Psoas muscle (tissue), 8 donors: ENCODE measurements around the gene SLC24A3. TPM values are rescaled to one million over a fixed set of nuclear protein-coding genes. Genes with fewer than 3 reads are reported as not detected.
A peak's percentile ranks its signal among the peaks of the same experiment; 100 is the strongest.

ENCODE experiments used
- ATAC-seq, 4 donors: fragments of 200-7000 bp; cut with Tn5 transposase; one replicate each; pipeline ENCODE4 v1.9.1; 2020; ENCODE audit warnings: moderate library complexity in 3 of 4, mild to moderate bottlenecking in 2 of 4
- DNase-seq, 2 donors: peaks; one replicate each; pipeline ENCODE4 v3.0.0-alpha.2; 2020
- H3K27ac ChIP-seq: fragments of 200-600 bp; one replicate; pipeline ENCODE4 v1.8.0; 2022
- H3K27me3 ChIP-seq, 3 donors: fragments of 200-600 bp in 1 of 3; one replicate each; pipeline versions ENCODE4 v1.6.1 to v1.8.0; 2013 to 2022; ENCODE audit warnings: low read length in 2 of 3, mild to moderate bottlenecking in 2 of 3, moderate library complexity in 1 of 3; ENCODE audit not compliant: insufficient read depth in 3 of 3
- H3K36me3 ChIP-seq, 2 donors: fragments of 200-600 bp in 1 of 2; one replicate each; pipeline versions ENCODE4 v1.6.1 to v1.8.0; 2013 to 2022; ENCODE audit warnings: low read depth in 1 of 2, mild to moderate bottlenecking in 1 of 2, moderate library complexity in 1 of 2; ENCODE audit not compliant: insufficient read depth in 1 of 2
- H3K4me1 ChIP-seq: fragments of 200-600 bp; one replicate; pipeline ENCODE4 v1.8.0; 2022
- H3K4me3 ChIP-seq: fragments of 200-600 bp; one replicate; pipeline ENCODE4 v1.8.0; 2022; ENCODE audit warnings: mild to moderate bottlenecking
- H3K9me3 ChIP-seq: fragments of 200-600 bp; one replicate; pipeline ENCODE4 v1.8.0; 2022
- CTCF ChIP-seq: fragments of 200-600 bp; IDR thresholded peaks from one replicate; pipeline ENCODE4 v1.8.0; 2022; ENCODE audit warnings: antibody characterized with exemption
- WGBS, 3 donors: extraction: QIAGEN DNeasy Blood & Tissue Kit; methylation state at CpG; one replicate each; pipeline versions ENCODE4 v1.1.6 to v1.1.7; 2013; 5-methylcytosine and 5-hydroxymethylcytosine counted together
- intact Hi-C, 2 donors: fragments of 100-400 bp; cut with DNase I; formaldehyde crosslinking; loops; one replicate each; pipeline versions ENCODE4 v1.11.0 to v1.14.2; 2022
- polyA plus RNA-seq, 3 donors: library from polyadenylated mRNA; stranded (reverse); fragments of 200-250 nt; gene quantifications; one replicate each; pipeline ENCODE4 v1.2.3, GENCODE V29; 2013
- total RNA-seq, 4 donors: library from RNA; stranded (reverse); fragmentation: NEBNext Ultra II Directional in 2 of 4; extraction: Animal tissue kit (Norgen Biotek cat#: 25700) in 2 of 4; gene quantifications; one replicate each; pipeline versions ENCODE4 v1.2.1 to v1.2.4, GENCODE V29; 2021 to 2023
- donor health status: healthy with polysubstance abuse.
- donor health status: DM: no; HTN: no; CAD: no; lungs with moderate emphysema.
- donor health status: Bipolar disorder and iron deficiency.
- donor health status: healthy.
- donor health status: DM: yes; HTN: yes; CAD: no.
- donor health status: DM: no; HTN: no; CAD: no.
- donor health status: DM: no; HTN: no; CAD: no.
- donor health status: DM: yes; HTN: yes; CAD: no.

Gene SLC24A3
- total and polyA plus RNA-seq, 7 donors = 3.0 to 24.4 (median 8.2) TPM

GRCh38 chr20:19433371-19434350 is 221.2 kb downstream of the SLC24A3 start:
- no peak overlapping the region for H3K27ac ChIP-seq
- DNase-seq (no peak), ATAC-seq (no peak)
- intact Hi-C loops = loop anchor here in 1 of 2 donors (5.0 kb wide), 1 partner anchor 81 kb away; no protein-coding TSS in a partner anchor
- H3K9me3 ChIP-seq = no peaks in the 10 kb centered on the region
- H3K27me3 ChIP-seq = no peaks in the 10 kb centered on the region
- no peak overlapping the region for H3K4me3 ChIP-seq
- 80 to 93% (median 90%) methylated on average over 10 of the region's 10 CpGs for WGBS, 3 donors
- TF ChIP-seq CTCF = no peak
- H3K4me1 ChIP-seq = peaks cover 19% of the 10 kb centered on the region
- no peaks in the 10 kb centered on the region for H3K36me3 ChIP-seq

GRCh38 chr20:19435316-19435715 is 222.9 kb downstream of the SLC24A3 start:
- peak overlapping the region; percentile 73 for H3K27ac ChIP-seq
- H3K9me3 ChIP-seq = no peaks in the 10 kb centered on the region
- peaks cover 19% of the 10 kb centered on the region for H3K4me1 ChIP-seq
- WGBS, 3 donors = 51 to 60% (median 56%) methylated on average over 3 of the region's 3 CpGs
- no peaks in the 10 kb centered on the region for H3K36me3 ChIP-seq
- ATAC-seq (peak in 3 of 4 donors; percentile 16 to 46 (median 40)), DNase-seq (no peak)
- H3K27me3 ChIP-seq = no peaks in the 10 kb centered on the region
- intact Hi-C loops = no loop called here
- no peak overlapping the region for H3K4me3 ChIP-seq
- no peak for TF ChIP-seq CTCF

- peak overlapping the region; percentile 73 for H3K27ac ChIP-seq
- H3K9me3 ChIP-seq = no peaks in the 10 kb centered on the region
- DNase-seq = no peak
- no peaks in the 10 kb centered on the region for H3K36me3 ChIP-seq
- intact Hi-C loops = no loop called here
- H3K4me3 ChIP-seq = no peak overlapping the region
- TF ChIP-seq CTCF = no peak
- H3K27me3 ChIP-seq = no peaks in the 10 kb centered on the region
- H3K4me1 ChIP-seq = peaks cover 19% of the 10 kb centered on the region
- peak; percentile 25 to 91 (median 82) for ATAC-seq
Observed at GRCh38 chr20:19435821-19436220, 223.4 kb downstream of the SLC24A3 start.

- Histone ChIP-seq H3K4me1 (peaks cover 19% of the 10 kb centered on the region), H3K9me3 (peaks cover 19% of the 10 kb centered on the region), H3K27ac (no peak overlapping the region), H3K36me3 (no peaks in the 10 kb centered on the region), H3K4me3 (no peak overlapping the region), H3K27me3 (no peaks in the 10 kb centered on the region)
- no peak for ATAC-seq
- no peak for TF ChIP-seq CTCF
- intact Hi-C loops = no loop called here
- DNase-seq = no peak
- 76 to 81% (median 76%) methylated on average over 2 of the region's 2 CpGs for WGBS, 3 donors
Observed at GRCh38 chr20:19438488-19438887, 226.0 kb downstream of the SLC24A3 start.
